MCF 10A (cell line): ENCODE results near the gene CATSPER4. TPM values are rescaled to one million over a fixed set of nuclear protein-coding genes. Genes with fewer than 3 reads are reported as not detected.

Experiments used
- BruUV-seq: library from RNA; stranded (reverse); fragments of 400-500 nt; replicated peaks from 2 replicates; lab custom pipeline; 2021; lab: Mats Ljungman, UMichigan
- CTCF ChIA-PET: fragments of 300-600 bp; sonication (Branson Sonifier 250); formaldehyde crosslinking; extraction: SDS; loops from one replicate; lab custom pipeline; 2021; ENCODE audit warnings: antibody characterized with exemption, inconsistent platforms; lab: Yijun Ruan, JAX
- POLR2A ChIA-PET: fragments of 300-600, 350-650 bp; sonication (Branson Sonifier 250); formaldehyde crosslinking; extraction: SDS; loops from one replicate; lab custom pipeline; 2020; ENCODE audit warnings: antibody characterized with exemption, inconsistent platforms; lab: Yijun Ruan, JAX
- DNase-seq: peaks from one replicate; pipeline ENCODE4 v3.0.0-alpha.2; 2018; ENCODE audit not compliant: unreplicated experiment
- H3K27ac Mint-ChIP-seq: one replicate; pipeline ENCODE4 v1.8.0; 2022; ENCODE audit warnings: mild to moderate bottlenecking, low read depth, mixed read lengths; ENCODE audit not compliant: unreplicated experiment
- H3K27me3 Mint-ChIP-seq: one replicate; pipeline ENCODE4 v1.8.0; 2022; ENCODE audit warnings: mixed read lengths; ENCODE audit not compliant: insufficient read depth, unreplicated experiment
- H3K36me3 Mint-ChIP-seq: one replicate; pipeline ENCODE4 v1.8.0; 2022; ENCODE audit warnings: mild to moderate bottlenecking, moderate library complexity, mixed read lengths; ENCODE audit not compliant: insufficient read depth, unreplicated experiment
- H3K4me1 Mint-ChIP-seq: one replicate; pipeline ENCODE4 v1.8.0; 2022; ENCODE audit warnings: mixed read lengths; ENCODE audit not compliant: insufficient read depth, unreplicated experiment
- H3K4me3 Mint-ChIP-seq: one replicate; pipeline ENCODE4 v1.8.0; 2022; ENCODE audit warnings: mild to moderate bottlenecking, moderate library complexity, mixed read lengths; ENCODE audit not compliant: unreplicated experiment
- H3K9me3 Mint-ChIP-seq: one replicate; pipeline ENCODE4 v1.8.0; 2022; ENCODE audit warnings: mixed read lengths; ENCODE audit not compliant: unreplicated experiment
- CTCF ChIP-seq: fragments of 200-600 bp; IDR thresholded peaks from one replicate; pipeline ENCODE4 v1.8.0; 2022; ENCODE audit warnings: antibody characterized with exemption, mild to moderate bottlenecking; ENCODE audit not compliant: unreplicated experiment
- intact Hi-C: fragments of 100-400 bp; cut with micrococcal nuclease; formaldehyde crosslinking; loops from 2 replicates; pipeline ENCODE4 v1.14.1; 2022
- total RNA-seq: library from RNA; stranded (reverse); gene quantifications from 2 replicates; pipeline ENCODE4 v1.2.3, GENCODE V29; 2022

CATSPER4 gene
- total RNA-seq, 1 experiment from 2014 or later, result not detected

- H3K4me1 Mint-ChIP-seq, result no peaks in the 10 kb centered on the region
- DNase-seq, result no peak
- H3K4me3 Mint-ChIP-seq, result peak overlapping the region; percentile 86
- H3K27me3 Mint-ChIP-seq, result no peaks in the 10 kb centered on the region
- TF ChIP-seq CTCF, result no peak
- intact Hi-C loops, result no loop called here
- no TSS peak for BruUV-seq
- H3K27ac Mint-ChIP-seq, result peak overlapping the region; percentile 93
- ChIA-PET POLR2A (interaction anchor here (0.9 to 1.8 kb wide), 13 partner anchors 8 to 262 kb away, joined by 3 to 27 read pairs (median 4); partner anchors contain the start of genes CEP85, DHDDS, PDIK1L and SH3BGRL3), CTCF (interaction anchor here (0.6 to 2.8 kb wide), 21 partner anchors 9 to 331 kb away, joined by 3 to 20 read pairs (median 4); partner anchors contain the start of gene CEP85)
- H3K36me3 Mint-ChIP-seq, result no peaks in the 10 kb centered on the region
- H3K9me3 Mint-ChIP-seq, result no peaks in the 10 kb centered on the region
These were observed 20.0 kb upstream of the CATSPER4 start for GRCh38 chr1:26170472-26170821.

DNA sequence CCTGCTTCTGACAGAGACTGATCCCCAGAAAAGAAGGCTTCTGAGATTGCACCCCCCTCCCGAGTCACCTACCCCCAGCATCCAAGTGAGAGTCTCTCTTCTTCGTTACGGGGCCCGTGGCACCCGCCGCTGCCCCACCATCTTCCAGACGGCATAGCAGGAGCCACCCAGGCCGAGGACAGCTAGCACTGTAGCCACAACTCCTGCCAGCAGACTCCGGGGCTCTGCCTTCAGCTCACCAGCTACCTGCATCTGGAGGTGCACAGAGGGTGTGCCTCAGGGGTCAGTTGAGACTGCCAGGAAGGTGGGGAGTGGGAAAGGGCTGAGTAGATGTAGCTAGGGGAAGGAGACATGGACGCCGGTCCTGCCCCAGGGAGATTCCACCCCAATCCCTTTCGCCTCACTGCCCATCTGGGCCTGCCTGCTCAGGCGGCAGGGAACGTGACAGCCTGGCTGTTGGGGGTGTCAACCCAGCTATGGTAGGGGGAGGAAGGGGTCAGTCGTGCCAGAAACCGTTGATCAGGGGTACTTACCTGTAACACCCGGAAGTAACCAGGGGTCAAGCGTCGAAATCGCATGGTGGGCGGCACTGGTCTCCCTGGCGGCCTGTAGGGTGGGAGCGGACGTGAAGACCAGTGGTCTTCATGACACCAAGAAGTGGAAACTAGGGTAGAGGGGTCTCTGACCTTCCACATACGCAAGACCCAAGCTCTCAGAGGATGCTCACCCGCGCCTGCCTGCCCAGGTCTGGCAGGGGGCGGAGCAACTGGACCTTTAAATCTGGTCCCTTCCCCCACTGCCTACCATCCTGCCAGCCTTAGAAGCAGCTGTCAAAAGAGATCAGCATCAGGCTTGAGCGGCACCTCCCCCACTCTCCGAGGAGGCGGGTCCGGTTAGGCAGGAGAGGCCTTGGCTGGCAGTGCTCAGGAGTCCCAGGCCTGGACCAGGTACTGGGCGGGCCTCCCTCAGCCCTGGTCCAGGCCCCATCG, 19.0 kb upstream of the CATSPER4 start, which contains the start of gene ZNF593OS:
Gene ZNF593OS (minus strand): TSS at position 749 of the 989 bp plus-strand sequence. CDS start 171 bp downstream, at position 578.
- no peaks in the 10 kb centered on the region for H3K9me3 Mint-ChIP-seq
- intact Hi-C loops, result no loop called here
- no peaks in the 10 kb centered on the region for H3K36me3 Mint-ChIP-seq
- H3K4me1 Mint-ChIP-seq, result no peaks in the 10 kb centered on the region
- peak within 1 kb of the TSS; percentile 86 for H3K4me3 Mint-ChIP-seq
- H3K27ac Mint-ChIP-seq, result peak within 1 kb of the TSS; percentile 93
- no TSS peak for BruUV-seq
- no peaks in the 10 kb centered on the region for H3K27me3 Mint-ChIP-seq
- ChIA-PET POLR2A (interaction anchor here (0.9 to 3.6 kb wide), 2 partner anchors 63 to 151 kb away, joined by 4 to 18 read pairs; partner anchors contain the start of gene CEP85), CTCF (interaction anchor here (0.5 to 2.1 kb wide), 5 partner anchors 62 to 690 kb away, joined by 3 to 6 read pairs (median 4); partner anchors contain the start of gene CEP85)
- no peak for TF ChIP-seq CTCF
- DNase-seq, result no peak

- Mint-ChIP-seq H3K27ac (no peak overlapping the region), H3K36me3 (peaks cover 6% of the 10 kb centered on the region), H3K4me1 (peaks cover 17% of the 10 kb centered on the region), H3K4me3 (no peak overlapping the region), H3K27me3 (no peaks in the 10 kb centered on the region), H3K9me3 (no peaks in the 10 kb centered on the region)
- ChIA-PET POLR2A (interaction anchor here (4.6 kb wide), 1 partner anchor 60 kb away, joined by 50 read pairs; the partner anchor contains the start of gene CEP85), CTCF (interaction anchor here (2.3 kb wide), 1 partner anchor 59 kb away, joined by 9 read pairs; the partner anchor contains the start of gene CEP85)
- intact Hi-C loops, result no loop called here
- no peak for DNase-seq
- no peak for TF ChIP-seq CTCF
- no TSS peak for BruUV-seq
These were observed 15.1 kb upstream of the CATSPER4 start for GRCh38 chr1:26175346-26175745.
